HG03575 (cell line): Measurements from ENCODE around the gene PDCD1.

Source experiments
- ATAC-seq: cut with Tn5 transposase; IDR thresholded peaks from one replicate; pipeline ENCODE4 v1.9.1; 2021; ENCODE audit not compliant: unreplicated experiment, insufficient number of reproducible peaks, low FRiP score; ENCODE audit errors: extremely low read depth

The PDCD1 gene

GRCh38 chr2:241868661-241869081, 10.0 kb upstream of the PDCD1 start:
- ATAC-seq = no peak

- no peak for ATAC-seq
These were observed 9.2 kb upstream of the PDCD1 start for GRCh38 chr2:241867776-241868420.

- ATAC-seq = no peak
These were observed 8.3 kb upstream of the PDCD1 start for GRCh38 chr2:241866790-241867645.

- no peak for ATAC-seq
These were observed 7.5 kb upstream of the PDCD1 start for GRCh38 chr2:241865957-241866789.

- no peak for ATAC-seq
These were observed 6.8 kb upstream of the PDCD1 start for GRCh38 chr2:241865416-241865956.

GRCh38 chr2:241864850-241865213, 6.1 kb upstream of the PDCD1 start:
- no peak for ATAC-seq

GRCh38 chr2:241864168-241864849, 5.6 kb upstream of the PDCD1 start:
- ATAC-seq = no peak

- ATAC-seq = no peak
These were observed 4.9 kb upstream of the PDCD1 start for GRCh38 chr2:241863536-241863954.

- no peak for ATAC-seq
These were observed 4.3 kb upstream of the PDCD1 start for GRCh38 chr2:241862775-241863535.

- no peak for ATAC-seq
These were observed 3.4 kb upstream of the PDCD1 start for GRCh38 chr2:241862093-241862492.

- ATAC-seq = no peak
These were observed 2.6 kb upstream of the PDCD1 start for GRCh38 chr2:241861264-241861663.

- ATAC-seq = no peak
These were observed 1.7 kb upstream of the PDCD1 start for GRCh38 chr2:241860184-241861078.

GRCh38 chr2:241859436-241860183, 916 bp upstream of the PDCD1 start:
- no peak for ATAC-seq

GRCh38 chr2:241859017-241859435, 332 bp upstream of the PDCD1 start:
- ATAC-seq = no peak

GRCh38 chr2:241857572-241858121, 1.0 kb downstream of the PDCD1 start:
- no peak for ATAC-seq

GRCh38 chr2:241857041-241857541, 1.6 kb downstream of the PDCD1 start:
- ATAC-seq = no peak
